SK-N-SH (cell line): ENCODE measurements around the gene MTHFD1L. TPM values are rescaled to one million over a fixed set of nuclear protein-coding genes. Genes with fewer than 3 reads are reported as not detected.

Source experiments
- CTCF ChIA-PET: fragments of 300-600, 350-600 bp; formaldehyde crosslinking; extraction: SDS; loops from one replicate; lab custom pipeline; 2021; lab: Yijun Ruan, JAX
- POLR2A ChIA-PET: fragments of 350-600 bp; sonication (Branson Sonifier 250); formaldehyde crosslinking; extraction: SDS; loops from one replicate; lab custom pipeline; 2020; ENCODE audit warnings: antibody characterized with exemption, inconsistent platforms; lab: Yijun Ruan, JAX
- DNase-seq: peaks from one replicate; pipeline ENCODE4 v3.0.0; 2012
- H2AFZ ChIP-seq: fragments of 200-600 bp; sonication (generic); 2 replicates; pipeline ENCODE4 v1.8.1; 2016; ENCODE audit warnings: antibody characterized with exemption, mild to moderate bottlenecking, low read depth
- H3F3A ChIP-seq: fragments of 200-600 bp; sonication (generic); replicated peaks from 2 replicates; pipeline ENCODE3; 2016; ENCODE audit warnings: antibody characterized with exemption, mild to moderate bottlenecking; ENCODE audit not compliant: insufficient read depth
- H3K27ac ChIP-seq, 2 experiments: fragments of 200-500 bp in 1 of 2; fragments of 200-600 bp in 1 of 2; sonication (Bioruptor generic) in 1 of 2; sonication (generic), shearing (Covaris generic) in 1 of 2; 2 replicates each; pipeline versions ENCODE4 v1.5.1 to v1.6.1; 2014 to 2016; ENCODE audit warnings: low read depth in 2 of 2, inconsistent platforms in 1 of 2, low read length in 1 of 2, mild to moderate bottlenecking in 1 of 2, mixed read lengths in 1 of 2
- H3K27me3 ChIP-seq: fragments of 200-600 bp; sonication (generic), shearing (Covaris generic); 2 replicates; pipeline ENCODE4 v1.6.1; 2016; ENCODE audit warnings: mixed run types; ENCODE audit not compliant: insufficient read depth
- H3K36me3 ChIP-seq, 2 experiments: fragments of 200-500 bp in 1 of 2; fragments of 200-600 bp in 1 of 2; sonication (Bioruptor generic) in 1 of 2; sonication (generic) in 1 of 2; replicated peaks in 1 of 2; 2 replicates each; pipeline versions ENCODE3 to v1.5.1; 2014 to 2016; ENCODE audit warnings: low read length in 1 of 2, mild to moderate bottlenecking in 1 of 2; ENCODE audit not compliant: insufficient read depth in 2 of 2, control insufficient read depth in 1 of 2
- H3K4me1 ChIP-seq, 2 experiments: fragments of 200-500 bp in 1 of 2; fragments of 200-600 bp in 1 of 2; sonication (Bioruptor generic) in 1 of 2; sonication (generic), shearing (Covaris generic) in 1 of 2; 2 replicates each; pipeline versions ENCODE4 v1.5.1 to v1.6.1; 2014 to 2016; ENCODE audit warnings: low read depth in 1 of 2, low read length in 1 of 2, mixed run types in 1 of 2; ENCODE audit not compliant: insufficient read depth in 2 of 2, control insufficient read depth in 1 of 2
- H3K4me2 ChIP-seq: fragments of 200-600 bp; sonication (generic), shearing (Covaris generic); 2 replicates; pipeline ENCODE4 v1.6.1; 2017; ENCODE audit warnings: mixed run types
- H3K4me3 ChIP-seq, 2 experiments: fragments of 200-500 bp in 1 of 2; fragments of 200-600 bp in 1 of 2; sonication (Bioruptor generic) in 1 of 2; sonication (generic), shearing (Covaris generic) in 1 of 2; 2 replicates each; pipeline versions ENCODE4 v1.5.1 to v1.8.1; 2014 to 2016; ENCODE audit warnings: low read depth in 2 of 2, inconsistent platforms in 1 of 2, low read length in 1 of 2, mild to moderate bottlenecking in 1 of 2, mixed read lengths in 1 of 2, moderate library complexity in 1 of 2
- H3K79me2 ChIP-seq: fragments of 200-600 bp; sonication (generic); 2 replicates; pipeline ENCODE4 v1.8.1; 2017; ENCODE audit warnings: mild to moderate bottlenecking; ENCODE audit not compliant: insufficient read depth
- H3K9ac ChIP-seq: fragments of 200-600 bp; sonication (generic); 2 replicates; pipeline ENCODE4 v1.6.1; 2017; ENCODE audit warnings: mixed run types
- H3K9me2 ChIP-seq: fragments of 200-600 bp; sonication (generic); 2 replicates; pipeline ENCODE4 v1.6.1; 2017; ENCODE audit warnings: mixed run types
- H3K9me3 ChIP-seq: fragments of 200-600 bp; sonication (generic); 2 replicates; pipeline ENCODE4 v1.6.1; 2017; ENCODE audit warnings: mixed run types, mild to moderate bottlenecking, moderate library complexity
- H4K20me1 ChIP-seq: fragments of 200-600 bp; sonication (generic); 2 replicates; pipeline ENCODE4 v1.6.1; 2017; ENCODE audit warnings: mild to moderate bottlenecking, mixed run types; ENCODE audit not compliant: insufficient read depth
- CHD2 ChIP-seq: fragments of 150-350 bp; IDR thresholded peaks from 2 replicates; pipeline ENCODE4 v1.6.1; 2018; ENCODE audit warnings: low read length; ENCODE audit not compliant: partially characterized antibody
- CTCF ChIP-seq: fragments of 200-600 bp; sonication (generic); IDR thresholded peaks from 2 replicates; pipeline ENCODE4 v1.6.1; 2017; ENCODE audit warnings: antibody characterized with exemption, mild to moderate bottlenecking, moderate library complexity
- FOSL2 ChIP-seq: IDR thresholded peaks from 2 replicates; pipeline ENCODE4 v1.4.0; 2012; ENCODE audit warnings: low read depth, mild to moderate bottlenecking, moderate library complexity, borderline replicate concordance
- GATA2 ChIP-seq: sonication (generic); formaldehyde crosslinking; IDR thresholded peaks from 2 replicates; pipeline ENCODE4 v1.5.0; 2020; ENCODE audit warnings: mild to moderate bottlenecking, missing genetic modification reagents
- IRF3 ChIP-seq: fragments of 150-350 bp; IDR thresholded peaks from 2 replicates; pipeline ENCODE4 v1.6.1; 2016; ENCODE audit warnings: mild to moderate bottlenecking, low read depth, low read length
- MAX ChIP-seq: IDR thresholded peaks from 2 replicates; pipeline ENCODE4 v1.4.0; 2012; ENCODE audit warnings: low read depth
- NRF1 ChIP-seq: IDR thresholded peaks from 2 replicates; pipeline ENCODE4 v1.6.1; 2012; ENCODE audit warnings: low read depth, mild to moderate bottlenecking, low read length
- POLR2AphosphoS5 ChIP-seq: IDR thresholded peaks from 2 replicates; pipeline ENCODE4 v1.6.1; 2012; ENCODE audit warnings: low read depth, low read length
- RAD21 ChIP-seq: IDR thresholded peaks from 2 replicates; pipeline ENCODE4 v1.6.1; 2012; ENCODE audit warnings: mild to moderate bottlenecking, low read length
- RXRA ChIP-seq: IDR thresholded peaks from 2 replicates; pipeline ENCODE4 v1.4.0; 2012; ENCODE audit warnings: low read depth, mild to moderate bottlenecking, borderline replicate concordance
- SMC3 ChIP-seq: IDR thresholded peaks from 2 replicates; pipeline ENCODE4 v1.6.1; 2012; ENCODE audit warnings: low read depth, low read length, improper control_type of control experiment
- TCF12 ChIP-seq: IDR thresholded peaks from 2 replicates; pipeline ENCODE4 v1.4.0; 2012
- YY1 ChIP-seq: IDR thresholded peaks from 2 replicates; pipeline ENCODE4 v1.4.0; 2012; ENCODE audit warnings: low read depth, mild to moderate bottlenecking
- WGBS: methylation state at CpG from one replicate; pipeline ENCODE4 v1.1.6; 2017; ENCODE audit warnings: low lambda C conversion rate; 5-methylcytosine and 5-hydroxymethylcytosine counted together
- polyA plus RNA-seq, 3 experiments: library from polyadenylated mRNA; depleted of rRNA; stranded (reverse); fragments of >200 nt; gene quantifications; 2 replicates each; pipeline ENCODE4 v1.2.3, GENCODE V29; 2012

The MTHFD1L gene
- polyA plus RNA-seq, 1 of the 3 experiments (the other 2 are of a cell fraction), result 37.0 TPM

GRCh38 chr6:151101161-151101815 is 235.8 kb downstream of the MTHFD1L start:
- no peak overlapping the region for H3K9ac ChIP-seq
- DNase-seq, result no peak
- peaks cover 14 to 33% of the 10 kb centered on the region in 2 experiments for H3K36me3 ChIP-seq

GRCh38 chr6:151101816-151102694 is 236.6 kb downstream of the MTHFD1L start:
- Histone ChIP-seq H4K20me1 (no peaks in the 10 kb centered on the region), H3K9ac (no peak overlapping the region), H3K9me3 (no peaks in the 10 kb centered on the region), H3K4me3 (no peak overlapping the region), H3K79me2 (no peaks in the 10 kb centered on the region), H3K4me1 (no peaks in the 10 kb centered on the region), H3K4me2 (no peak overlapping the region), H3K36me3 (peaks cover 13 to 31% of the 10 kb centered on the region in 2 experiments), H3K27ac (no peak overlapping the region), H3K9me2 (no peaks in the 10 kb centered on the region), H3K27me3 (no peaks in the 10 kb centered on the region), H3F3A (no peaks in the 10 kb centered on the region), H2AFZ (no peak overlapping the region)
- CTCF ChIA-PET, result no interaction called here
- no peak for TF ChIP-seq SMC3
- no peak for TF ChIP-seq MAX
- no peak for TF ChIP-seq CTCF
- TF ChIP-seq TCF12, result no peak
- TF ChIP-seq RXRA, result no peak
- TF ChIP-seq POLR2AphosphoS5, result no peak
- TF ChIP-seq RAD21, result no peak
- no peak for TF ChIP-seq GATA2
- TF ChIP-seq YY1, result no peak
- no peak for TF ChIP-seq IRF3
- no peak for TF ChIP-seq NRF1
- no peak for TF ChIP-seq FOSL2
- no peak for DNase-seq
- 93% methylated on average over 10 of the region's 10 CpGs for WGBS
- POLR2A ChIA-PET, result interaction anchor here (0.6 kb wide), 1 partner anchor 17 kb away, joined by 3 read pairs; no protein-coding TSS in a partner anchor

More at GRCh38 chr6:151101161-151101815, 235.8 kb downstream of the MTHFD1L start:
- CTCF ChIA-PET, result no interaction called here
- Histone ChIP-seq H3K9me2 (no peaks in the 10 kb centered on the region), H3K9me3 (no peaks in the 10 kb centered on the region)
- no peak for TF ChIP-seq CHD2
- TF ChIP-seq, all 33 proteins: peak for 0
- Histone ChIP-seq H2AFZ (no peak overlapping the region), H3K27ac (no peak overlapping the region), H3K4me3 (no peak overlapping the region), H3K79me2 (no peaks in the 10 kb centered on the region), H4K20me1 (no peaks in the 10 kb centered on the region), H3K4me2 (no peak overlapping the region), H3K4me1 (no peaks in the 10 kb centered on the region; a peak in 1 of 4 replicates), H3F3A (no peaks in the 10 kb centered on the region), H3K27me3 (no peaks in the 10 kb centered on the region)
- POLR2A ChIA-PET, result no interaction called here
- WGBS, result 95% methylated on average over 6 of the region's 6 CpGs
